GM23338 (cell line): ENCODE measurements around the gene RGS2. TPM values are rescaled to one million over a fixed set of nuclear protein-coding genes. Genes with fewer than 3 reads are reported as not detected.

Source experiments
- ATAC-seq: fragments of 200-7000 bp; cut with Tn5 transposase; 3 replicates; pipeline ENCODE4 v1.9.1; 2020
- DNase-seq: peaks from one replicate; pipeline ENCODE4 v3.0.0-alpha.2; 2015; ENCODE audit warnings: low spot score
- H2AFZ ChIP-seq: fragments of 200-600 bp; sonication (generic); 2 replicates; pipeline ENCODE4 v1.8.0; 2016; ENCODE audit warnings: antibody characterized with exemption, mild to moderate bottlenecking, moderate library complexity
- H3F3A ChIP-seq: fragments of 200-600 bp; sonication (generic); replicated peaks from 2 replicates; pipeline ENCODE4 v1.8.0; 2017; ENCODE audit warnings: antibody characterized with exemption, mixed run types, low read depth
- H3K27ac ChIP-seq: fragments of 200-600 bp; sonication (generic); 2 replicates; pipeline ENCODE4 v1.6.1; 2016; ENCODE audit warnings: low read depth
- H3K27me3 ChIP-seq: fragments of 200-600 bp; sonication (generic); 2 replicates; pipeline ENCODE4 v1.8.0; 2016; ENCODE audit warnings: mild to moderate bottlenecking, mixed run types, moderate library complexity; ENCODE audit not compliant: insufficient read depth
- H3K36me3 ChIP-seq: fragments of 200-600 bp; sonication (generic); 2 replicates; pipeline ENCODE4 v1.8.0; 2016; ENCODE audit warnings: mild to moderate bottlenecking; ENCODE audit not compliant: insufficient read depth
- H3K4me1 ChIP-seq: fragments of 200-600 bp; sonication (generic); 2 replicates; pipeline ENCODE4 v1.8.0; 2016; ENCODE audit warnings: mild to moderate bottlenecking, moderate library complexity; ENCODE audit not compliant: insufficient read depth
- H3K4me2 ChIP-seq: fragments of 200-600 bp; sonication (generic); 2 replicates; pipeline ENCODE4 v1.7.1; 2017; ENCODE audit warnings: mixed run types
- H3K4me3 ChIP-seq: fragments of 200-600 bp; sonication (generic); 2 replicates; pipeline ENCODE4 v1.6.1; 2016; ENCODE audit warnings: mixed run types
- H3K79me2 ChIP-seq: fragments of 200-600 bp; sonication (generic); replicated peaks from 2 replicates; pipeline ENCODE4 v1.8.0; 2017; ENCODE audit warnings: mild to moderate bottlenecking; ENCODE audit not compliant: insufficient read depth
- H3K9me2 ChIP-seq: fragments of 200-600 bp; sonication (generic); 2 replicates; pipeline ENCODE4 v1.8.0; 2017; ENCODE audit not compliant: insufficient read depth
- H4K20me1 ChIP-seq: fragments of 200-600 bp; sonication (generic); replicated peaks from 2 replicates; pipeline ENCODE4 v1.8.0; 2017; ENCODE audit warnings: mild to moderate bottlenecking; ENCODE audit not compliant: insufficient read depth
- H3K27ac Mint-ChIP-seq: 2 replicates; pipeline ENCODE4 v1.8.0; 2020; ENCODE audit warnings: inconsistent platforms, mild to moderate bottlenecking, moderate library complexity, mixed read lengths
- H3K27me3 Mint-ChIP-seq: 3 replicates; pipeline ENCODE4 v1.8.0; 2022; ENCODE audit warnings: low read depth, mild to moderate bottlenecking, moderate library complexity, mixed read lengths, inconsistent platforms; ENCODE audit not compliant: insufficient read depth, poor library complexity
- H3K36me3 Mint-ChIP-seq: 3 replicates; pipeline ENCODE4 v1.8.0; 2021; ENCODE audit warnings: low read depth, mild to moderate bottlenecking, inconsistent platforms, moderate library complexity, mixed read lengths
- H3K4me1 Mint-ChIP-seq: 3 replicates; pipeline ENCODE4 v1.8.0; 2020; ENCODE audit warnings: mild to moderate bottlenecking, inconsistent platforms, mixed read lengths
- H3K4me3 Mint-ChIP-seq: 3 replicates; pipeline ENCODE4 v1.8.0; 2021; ENCODE audit warnings: moderate library complexity, mild to moderate bottlenecking, inconsistent platforms, mixed read lengths
- H3K9me3 Mint-ChIP-seq: 3 replicates; pipeline ENCODE4 v1.8.0; 2020; ENCODE audit warnings: moderate library complexity, mild to moderate bottlenecking, inconsistent platforms, mixed read lengths
- CREB1 ChIP-seq: fragments of 250-450 bp; sonication (Bioruptor Pico); IDR thresholded peaks from 2 replicates; pipeline ENCODE4 v1.5.0; 2020; ENCODE audit warnings: low read depth, mild to moderate bottlenecking, moderate library complexity
- CTCF ChIP-seq, 2 experiments: fragments of 200-600 bp in 1 of 2; sonication (generic) in 1 of 2; conservative IDR thresholded peaks; 2 replicates each; pipeline versions ENCODE4 v1.5.1 to v1.6.1; 2016 to 2017; ENCODE audit warnings: antibody characterized with exemption in 2 of 2, low read depth in 2 of 2, mild to moderate bottlenecking in 2 of 2, moderate library complexity in 1 of 2
- ETS1 ChIP-seq: IDR thresholded peaks from 2 replicates; pipeline ENCODE4 v1.6.1; 2016; ENCODE audit warnings: antibody characterized with exemption
- EZH2 ChIP-seq: fragments of 200-600 bp; sonication (generic); IDR thresholded peaks from one replicate; pipeline ENCODE4 v1.8.0; 2017; ENCODE audit warnings: antibody characterized with exemption, mild to moderate bottlenecking, low read depth; ENCODE audit not compliant: unreplicated experiment
- EZH2phosphoT487 ChIP-seq: fragments of 200-600 bp; sonication (generic); IDR thresholded peaks from one replicate; pipeline ENCODE4 v1.8.1; 2018; ENCODE audit warnings: antibody characterized with exemption; ENCODE audit not compliant: unreplicated experiment
- JUNB ChIP-seq: IDR thresholded peaks from one replicate; pipeline ENCODE4 v1.6.1; 2016; ENCODE audit warnings: antibody characterized with exemption; ENCODE audit not compliant: unreplicated experiment
- NANOG ChIP-seq: IDR thresholded peaks from 2 replicates; pipeline ENCODE4 v1.6.1; 2016; ENCODE audit warnings: antibody characterized with exemption, borderline replicate concordance
- POLR2AphosphoS5 ChIP-seq: IDR thresholded peaks from 2 replicates; pipeline ENCODE4 v1.6.1; 2016; ENCODE audit warnings: antibody characterized with exemption, low read depth
- REST ChIP-seq: IDR thresholded peaks from one replicate; pipeline ENCODE4 v1.6.1; 2018; ENCODE audit warnings: antibody characterized with exemption; ENCODE audit not compliant: unreplicated experiment
- ZNF114 ChIP-seq: fragments of 250-450 bp; sonication (Bioruptor Pico); IDR thresholded peaks from 2 replicates; pipeline ENCODE4 v1.5.0; 2020; ENCODE audit warnings: mild to moderate bottlenecking, moderate library complexity
- ZNF331 ChIP-seq: fragments of 250-450 bp; sonication (Bioruptor Pico); IDR thresholded peaks from 2 replicates; pipeline ENCODE4 v1.5.0; 2020; ENCODE audit warnings: low read depth, mild to moderate bottlenecking, moderate library complexity
- polyA plus RNA-seq: library from polyadenylated mRNA; unstranded; fragments of >200 nt; fragmentation: Nextera tagmentation; extraction: Ambion mirVana; gene quantifications from 2 replicates; pipeline ENCODE4 v1.2.1, GENCODE V29; 2016
- total RNA-seq: library from RNA; depleted of rRNA; stranded (reverse); fragments of >200 nt; shearing (Covaris generic); gene quantifications from 2 replicates; pipeline ENCODE4 v1.2.3, GENCODE V29; 2014

RGS2 gene
- total and polyA plus RNA-seq, 2 experiments from 2014 or later, result 13.8 to 24.8 TPM

- no peaks in the 10 kb centered on the region for H3K79me2 ChIP-seq
- H3K27ac ChIP-seq, result no peak overlapping the region
- peaks cover 3% of the 10 kb centered on the region; the same call in 1 of the 2 replicates for H3K4me1 ChIP-seq
- TF ChIP-seq ETS1 (no peak), ZNF114 (CRISPR knock-in tag) (no peak), EZH2 (no peak), EZH2phosphoT487 (no peak), NANOG (no peak), CTCF (conservative IDR thresholded peaks at IDR 0.05; ENCODE audit: low read depth in 2 of 2) (no peak), ZNF331 (no peak), JUNB (no peak), CREB1 (CRISPR knock-in tag) (no peak), POLR2AphosphoS5 (no peak), REST (no peak)
- Mint-ChIP-seq H3K27me3 (peaks cover 1% of the 10 kb centered on the region), H3K36me3 (no peaks in the 10 kb centered on the region), H3K27ac (no peak overlapping the region), H3K4me3 (no peak overlapping the region), H3K4me1 (peaks cover 6% of the 10 kb centered on the region; the same call in 2 of the 3 replicates), H3K9me3 (no peaks in the 10 kb centered on the region)
- H3F3A ChIP-seq, result no peaks in the 10 kb centered on the region
- H2AFZ ChIP-seq, result no peak overlapping the region
- no peaks in the 10 kb centered on the region for H3K36me3 ChIP-seq
- no peaks in the 10 kb centered on the region for H4K20me1 ChIP-seq
- H3K4me2 ChIP-seq, result no peak overlapping the region
- ATAC-seq (no peak), DNase-seq (no peak)
- H3K4me3 ChIP-seq, result no peak overlapping the region
- H3K9me2 ChIP-seq, result 0 out of 2 replicates have a peak, but pooled peaks cover 8% of the 10 kb centered on the region
- H3K27me3 ChIP-seq, result no peaks in the 10 kb centered on the region
Measured at GRCh38 chr1:192821296-192821695, 12.5 kb downstream of the RGS2 start.
